WTC11 (cell line): ENCODE data around the gene PADI1. TPM values are rescaled to one million over a fixed set of nuclear protein-coding genes. Genes with fewer than 3 reads are reported as not detected.

Source experiments
- ATAC-seq: fragments of 200-7000 bp; cut with Tn5 transposase; 2 replicates; pipeline ENCODE4 v1.10.0; 2021; ENCODE audit warnings: mild to moderate bottlenecking, moderate library complexity
- CTCF ChIA-PET: fragments of 300-600 bp; sonication (Branson Sonifier 250); formaldehyde crosslinking; loops from one replicate; lab custom pipeline; 2021; ENCODE audit warnings: antibody characterized with exemption; lab: Charles Lee
- POLR2A ChIA-PET: fragments of 350-600 bp; sonication (Branson Sonifier 250); formaldehyde crosslinking; loops from one replicate; lab custom pipeline; 2021; ENCODE audit warnings: antibody characterized with exemption; lab: Charles Lee
- DNase-seq: peaks from one replicate; pipeline ENCODE4 v3.0.0; 2021; ENCODE audit warnings: low spot score
- H3K27ac Mint-ChIP-seq: 2 replicates; pipeline ENCODE4 v1.8.0; 2021; ENCODE audit warnings: mixed read lengths
- H3K27me3 Mint-ChIP-seq: 2 replicates; pipeline ENCODE4 v1.8.0; 2021; ENCODE audit warnings: low read depth, mild to moderate bottlenecking, moderate library complexity, mixed read lengths
- H3K36me3 Mint-ChIP-seq: 2 replicates; pipeline ENCODE4 v1.8.0; 2021; ENCODE audit warnings: mixed read lengths
- H3K4me1 Mint-ChIP-seq: 2 replicates; pipeline ENCODE4 v1.8.0; 2022; ENCODE audit warnings: mixed read lengths
- H3K4me3 Mint-ChIP-seq: 2 replicates; pipeline ENCODE4 v1.8.0; 2021; ENCODE audit warnings: mild to moderate bottlenecking, moderate library complexity, mixed read lengths
- H3K9me3 Mint-ChIP-seq: 2 replicates; pipeline ENCODE4 v1.8.0; 2021; ENCODE audit warnings: mixed read lengths
- ATF1 ChIP-seq: sonication (generic); formaldehyde crosslinking; IDR thresholded peaks from 2 replicates; pipeline ENCODE4 v1.8.1; 2023; ENCODE audit warnings: mild to moderate bottlenecking, moderate library complexity, missing genetic modification reagents
- E2F4 ChIP-seq: sonication (generic); formaldehyde crosslinking; IDR thresholded peaks from 2 replicates; pipeline ENCODE4 v1.8.1; 2022; ENCODE audit warnings: low read depth, mild to moderate bottlenecking, moderate library complexity, missing genetic modification reagents, borderline replicate concordance
- EMX1 ChIP-seq: fragments of 250-450 bp; sonication (Bioruptor Pico); IDR thresholded peaks from 2 replicates; pipeline ENCODE4 v1.8.0; 2021; ENCODE audit warnings: mild to moderate bottlenecking
- GTF2I ChIP-seq: fragments of 250-450 bp; sonication (Bioruptor Pico); conservative IDR thresholded peaks from 2 replicates; pipeline ENCODE4 v1.4.0; 2021; ENCODE audit warnings: mild to moderate bottlenecking
- HMGA2 ChIP-seq: fragments of 250-450 bp; sonication (Bioruptor Pico); IDR thresholded peaks from 2 replicates; pipeline ENCODE4 v1.4.0; 2021; ENCODE audit warnings: mild to moderate bottlenecking, moderate library complexity
- JUN ChIP-seq: sonication (generic); formaldehyde crosslinking; IDR thresholded peaks from 2 replicates; pipeline ENCODE4 v1.8.0; 2023; ENCODE audit warnings: mild to moderate bottlenecking, missing genetic modification reagents
- MXD4 ChIP-seq: fragments of 250-450 bp; sonication (Bioruptor Pico); IDR thresholded peaks from 2 replicates; pipeline ENCODE4 v1.8.0; 2021; ENCODE audit warnings: mild to moderate bottlenecking, moderate library complexity, borderline replicate concordance
- NR1H2 ChIP-seq: sonication (generic); formaldehyde crosslinking; IDR thresholded peaks from 2 replicates; pipeline ENCODE4 v1.9.0; 2021; ENCODE audit warnings: mild to moderate bottlenecking, moderate library complexity, missing genetic modification reagents
- NR2C2 ChIP-seq: sonication (generic); formaldehyde crosslinking; IDR thresholded peaks from 2 replicates; pipeline ENCODE4 v1.8.0; 2022; ENCODE audit warnings: mild to moderate bottlenecking, missing genetic modification reagents
- RELA ChIP-seq: sonication (generic); formaldehyde crosslinking; IDR thresholded peaks from 2 replicates; pipeline ENCODE4 v1.8.1; 2022; ENCODE audit warnings: missing genetic modification reagents, mild to moderate bottlenecking, borderline replicate concordance
- TCF7 ChIP-seq: sonication (generic); formaldehyde crosslinking; IDR thresholded peaks from 2 replicates; pipeline ENCODE4 v1.8.0; 2022; ENCODE audit warnings: mild to moderate bottlenecking, low read depth, missing genetic modification reagents, moderate library complexity
- USF2 ChIP-seq: sonication (generic); formaldehyde crosslinking; IDR thresholded peaks from 2 replicates; pipeline ENCODE4 v1.8.1; 2023; ENCODE audit warnings: mild to moderate bottlenecking, missing genetic modification reagents, moderate library complexity
- ZNF263 ChIP-seq: sonication (generic); formaldehyde crosslinking; IDR thresholded peaks from 2 replicates; pipeline ENCODE4 v1.8.1; 2022; ENCODE audit warnings: low read depth, mild to moderate bottlenecking, moderate library complexity, missing genetic modification reagents
- ZNF396 ChIP-seq: fragments of 250-450 bp; sonication (Bioruptor Pico); IDR thresholded peaks from 2 replicates; pipeline ENCODE4 v1.8.0; 2021; ENCODE audit warnings: mild to moderate bottlenecking, moderate library complexity, borderline replicate concordance
- ZNF423 ChIP-seq: fragments of 250-450 bp; sonication (Bioruptor Pico); IDR thresholded peaks from 2 replicates; pipeline ENCODE4 v2.1.2; 2022; ENCODE audit warnings: mild to moderate bottlenecking, moderate library complexity
- ZSCAN18 ChIP-seq: fragments of 250-450 bp; sonication (Bioruptor Pico); IDR thresholded peaks from 2 replicates; pipeline ENCODE4 v2.1.2; 2022; ENCODE audit warnings: mild to moderate bottlenecking, moderate library complexity
- total RNA-seq: library from RNA; stranded (reverse); gene quantifications from 3 replicates; pipeline ENCODE4 v1.2.3, GENCODE V29; 2021
- TF ChIP-seq, protein P1 (sequence below): fragments of 250-450 bp; sonication (Bioruptor Pico); IDR thresholded peaks from 2 replicates; pipeline ENCODE4 v1.9.0; 2021; ENCODE audit warnings: moderate library complexity, mild to moderate bottlenecking, inconsistent platforms, borderline replicate concordance
- TF ChIP-seq, protein P2 (sequence below): fragments of 250-450 bp; sonication (Bioruptor Pico); IDR thresholded peaks from 2 replicates; pipeline ENCODE4 v1.9.0; 2021; ENCODE audit warnings: mild to moderate bottlenecking

Gene PADI1
- total RNA-seq, 1 experiment from 2014 or later: 0.15 TPM

- TF ChIP-seq USF2 (no peak), ZNF263 (no peak), JUN (no peak)
Observed at GRCh38 chr1:17218939-17219338, 14.0 kb downstream of the PADI1 start (continued).

DNA sequence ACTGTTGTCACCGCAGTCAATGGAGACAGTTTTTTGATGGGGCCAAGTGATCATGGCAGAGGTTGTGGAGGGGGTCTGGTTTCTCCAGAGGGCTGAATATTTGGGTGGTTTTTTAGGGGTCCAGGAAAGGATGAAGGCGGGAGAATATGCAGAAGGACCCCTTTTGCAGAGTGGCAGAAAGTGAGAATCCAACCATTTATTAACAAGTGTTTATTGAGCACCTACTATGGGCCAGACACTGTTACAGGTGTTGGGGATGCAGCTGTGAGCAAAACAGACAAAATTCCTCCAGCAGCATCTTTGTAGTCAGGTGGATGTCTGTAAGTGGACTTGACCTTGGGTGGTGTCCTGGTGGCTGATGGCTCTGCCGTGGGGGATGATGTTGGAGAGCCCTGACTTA, 15.4 kb downstream of the PADI1 start:
- H3K4me1 Mint-ChIP-seq: peaks cover 10% of the 10 kb centered on the region
- H3K27me3 Mint-ChIP-seq: no peaks in the 10 kb centered on the region
- CTCF ChIA-PET: no interaction called here
- no peak for DNase-seq
- H3K36me3 Mint-ChIP-seq: no peaks in the 10 kb centered on the region
- TF ChIP-seq NR2C2 (no peak), ZNF423 (CRISPR knock-in tag) (no peak), EMX1 (CRISPR knock-in tag) (no peak), GTF2I (CRISPR knock-in tag) (no peak), RELA (CRISPR knock-in tag) (no peak)
- TF ChIP-seq, all 79 proteins: peak for 0
- H3K9me3 Mint-ChIP-seq: no peaks in the 10 kb centered on the region
- H3K27ac Mint-ChIP-seq: no peak overlapping the region
- ATAC-seq: no peak
- POLR2A ChIA-PET: no interaction called here
- no peak overlapping the region for H3K4me3 Mint-ChIP-seq

- H3K36me3 Mint-ChIP-seq: no peaks in the 10 kb centered on the region
- TF ChIP-seq HMGA2: no peak
- TF ChIP-seq, protein P1, sequence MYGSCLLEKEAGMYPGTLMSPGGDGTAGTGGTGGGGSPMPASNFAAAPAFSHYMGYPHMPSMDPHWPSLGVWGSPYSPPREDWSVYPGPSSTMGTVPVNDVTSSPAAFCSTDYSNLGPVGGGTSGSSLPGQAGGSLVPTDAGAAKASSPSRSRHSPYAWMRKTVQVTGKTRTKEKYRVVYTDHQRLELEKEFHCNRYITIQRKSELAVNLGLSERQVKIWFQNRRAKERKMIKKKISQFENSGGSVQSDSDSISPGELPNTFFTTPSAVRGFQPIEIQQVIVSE (CRISPR knock-in tag): no peak
- no peak for TF ChIP-seq ZNF396 (CRISPR knock-in tag)
- TF ChIP-seq E2F4 (CRISPR knock-in tag): no peak
- TF ChIP-seq ATF1: no peak
- no peak for TF ChIP-seq NR1H2 (CRISPR knock-in tag)
Observed at GRCh38 chr1:17222557-17222956, 17.6 kb downstream of the PADI1 start.

GRCh38 chr1:17224434-17224833, 19.5 kb downstream of the PADI1 start:
- POLR2A ChIA-PET: interaction anchor here (0.5 kb wide), 1 partner anchor 43 kb away, joined by 3 read pairs; no protein-coding TSS in a partner anchor
- no peaks in the 10 kb centered on the region for H3K9me3 Mint-ChIP-seq
- TF ChIP-seq, protein P2, sequence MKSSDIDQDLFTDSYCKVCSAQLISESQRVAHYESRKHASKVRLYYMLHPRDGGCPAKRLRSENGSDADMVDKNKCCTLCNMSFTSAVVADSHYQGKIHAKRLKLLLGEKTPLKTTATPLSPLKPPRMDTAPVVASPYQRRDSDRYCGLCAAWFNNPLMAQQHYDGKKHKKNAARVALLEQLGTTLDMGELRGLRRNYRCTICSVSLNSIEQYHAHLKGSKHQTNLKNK: no peak
- no peak for TF ChIP-seq MXD4 (CRISPR knock-in tag)
- TF ChIP-seq ZSCAN18 (CRISPR knock-in tag): no peak
- TF ChIP-seq TCF7 (CRISPR knock-in tag): no peak
- no peak for TF ChIP-seq ZNF423 (CRISPR knock-in tag)
- TF ChIP-seq, all 79 proteins: peak for 0
- Mint-ChIP-seq H3K4me3 (no peak overlapping the region), H3K4me1 (no peaks in the 10 kb centered on the region), H3K27me3 (no peaks in the 10 kb centered on the region), H3K27ac (no peak overlapping the region), H3K36me3 (no peaks in the 10 kb centered on the region)
- ATAC-seq (no peak), DNase-seq (no peak)
- CTCF ChIA-PET: no interaction called here

More at GRCh38 chr1:17222557-17222956, 17.6 kb downstream of the PADI1 start:
- ChIA-PET CTCF (no interaction called here), POLR2A (no interaction called here)
- Mint-ChIP-seq H3K9me3 (no peaks in the 10 kb centered on the region), H3K27me3 (no peaks in the 10 kb centered on the region), H3K27ac (no peak overlapping the region), H3K4me3 (no peak overlapping the region), H3K4me1 (no peaks in the 10 kb centered on the region)
- DNase-seq (no peak), ATAC-seq (no peak)
